Naive B cell (primary cell): ENCODE results near the gene TBX3. TPM values are rescaled to one million over a fixed set of nuclear protein-coding genes. Genes with fewer than 3 reads are reported as not detected.

Source experiments
- ATAC-seq, 2 donors: fragments of 150-1000 bp; cut with Tn5 transposase; 2 replicates each; pipeline ENCODE4 v1.10.0; 2021; ENCODE audit warnings: low read depth in 2 of 2, mild to moderate bottlenecking in 2 of 2, moderate library complexity in 2 of 2
- DNase-seq: peaks from one replicate; pipeline ENCODE4 v3.0.0; 2022
- H3K27ac Mint-ChIP-seq, 6 donors: one replicate each; pipeline ENCODE4 v1.8.0; 2020 to 2022; ENCODE audit warnings: mild to moderate bottlenecking in 6 of 6, mixed read lengths in 6 of 6, moderate library complexity in 5 of 6, inconsistent platforms in 2 of 6
- H3K27me3 Mint-ChIP-seq, 3 donors: one replicate each; pipeline ENCODE4 v1.8.0; 2021 to 2022; ENCODE audit warnings: mixed read lengths in 3 of 3, mild to moderate bottlenecking in 1 of 3
- H3K36me3 Mint-ChIP-seq, 2 donors: one replicate each; pipeline ENCODE4 v1.8.0; 2020 to 2022; ENCODE audit warnings: mixed read lengths in 2 of 2, inconsistent platforms in 1 of 2, mild to moderate bottlenecking in 1 of 2
- H3K4me1 Mint-ChIP-seq, 3 donors: one replicate each; pipeline ENCODE4 v1.8.0; 2020 to 2022; ENCODE audit warnings: mixed read lengths in 3 of 3, inconsistent platforms in 1 of 3, mild to moderate bottlenecking in 1 of 3, moderate library complexity in 1 of 3
- H3K4me3 Mint-ChIP-seq, 8 donors: one replicate each; pipeline ENCODE4 v1.8.0; 2020 to 2022; ENCODE audit warnings: mild to moderate bottlenecking in 8 of 8, mixed read lengths in 8 of 8, moderate library complexity in 8 of 8, inconsistent platforms in 2 of 8
- H3K9me3 Mint-ChIP-seq, 7 donors: one replicate each; pipeline ENCODE4 v1.8.0; 2020 to 2022; ENCODE audit warnings: mixed read lengths in 7 of 7, mild to moderate bottlenecking in 5 of 7, inconsistent platforms in 2 of 7, moderate library complexity in 1 of 7
- polyA plus RNA-seq, 6 donors: library from polyadenylated mRNA; unstranded; fragments of 300-500 nt; fragmentation: Illumina TruSeq; gene quantifications; one replicate each; pipeline ENCODE4 v1.2.3, GENCODE V29; 2021; ENCODE audit warnings: low read depth in 6 of 6

Gene TBX3
- polyA plus RNA-seq, 6 donors from 2014 or later: not detected

- Mint-ChIP-seq H3K27me3 (peaks cover 8 to 33% (median 21%) of the 10 kb centered on the region in 3 donors), H3K4me1 (no peaks in the 10 kb centered on the region), H3K9me3 (peaks cover 0 to 4% (median 0%) of the 10 kb centered on the region in 7 donors), H3K27ac (no peak overlapping the region), H3K4me3 (no peak overlapping the region), H3K36me3 (no peaks in the 10 kb centered on the region)
- DNase-seq (no peak), ATAC-seq (no peak)
Observed at GRCh38 chr12:114649585-114649984, 34.4 kb downstream of the TBX3 start.

GRCh38 chr12:114648711-114649110 is 35.3 kb downstream of the TBX3 start:
- DNase-seq: no peak
- H3K9me3 Mint-ChIP-seq: peaks cover 0 to 4% (median 0%) of the 10 kb centered on the region in 7 donors
- H3K27me3 Mint-ChIP-seq: peaks cover 8 to 27% (median 21%) of the 10 kb centered on the region in 3 donors
- H3K4me1 Mint-ChIP-seq: no peaks in the 10 kb centered on the region
- no peak for ATAC-seq
- H3K27ac Mint-ChIP-seq: no peak overlapping the region
- no peak overlapping the region for H3K4me3 Mint-ChIP-seq
- H3K36me3 Mint-ChIP-seq: no peaks in the 10 kb centered on the region

- Mint-ChIP-seq H3K4me3 (no peak overlapping the region), H3K27ac (no peak overlapping the region), H3K4me1 (no peaks in the 10 kb centered on the region), H3K27me3 (peaks cover 6 to 9% (median 8%) of the 10 kb centered on the region in 3 donors), H3K9me3 (no peaks in the 10 kb centered on the region), H3K36me3 (no peaks in the 10 kb centered on the region)
- ATAC-seq (no peak), DNase-seq (no peak)
Observed at GRCh38 chr12:114638790-114639435, 45.1 kb downstream of the TBX3 start.

- no peaks in the 10 kb centered on the region for H3K36me3 Mint-ChIP-seq
- no peaks in the 10 kb centered on the region for H3K4me1 Mint-ChIP-seq
- ATAC-seq: no peak
- no peak for DNase-seq
- no peak overlapping the region for H3K27ac Mint-ChIP-seq
- peak overlapping the region in 1 of 8 donors; percentile 70 for H3K4me3 Mint-ChIP-seq
- H3K27me3 Mint-ChIP-seq: peaks cover 6 to 9% (median 8%) of the 10 kb centered on the region in 3 donors
- no peaks in the 10 kb centered on the region for H3K9me3 Mint-ChIP-seq
Observed at GRCh38 chr12:114636723-114637480, 47.1 kb downstream of the TBX3 start.

GRCh38 chr12:114631242-114631641 is 52.7 kb downstream of the TBX3 start:
- Mint-ChIP-seq H3K9me3 (no peaks in the 10 kb centered on the region), H3K27me3 (peaks cover 0 to 6% (median 0%) of the 10 kb centered on the region in 3 donors), H3K27ac (no peak overlapping the region), H3K36me3 (no peaks in the 10 kb centered on the region), H3K4me3 (no peak overlapping the region), H3K4me1 (no peaks in the 10 kb centered on the region)
- no peak for ATAC-seq
- no peak for DNase-seq

GRCh38 chr12:114628199-114628598 is 55.8 kb downstream of the TBX3 start:
- Mint-ChIP-seq H3K9me3 (peaks cover 0 to 4% (median 0%) of the 10 kb centered on the region in 7 donors), H3K4me3 (no peak overlapping the region)

GRCh38 chr12:114627393-114627792 is 56.6 kb downstream of the TBX3 start:
- DNase-seq (no peak), ATAC-seq (no peak)
- no peaks in the 10 kb centered on the region for H3K36me3 Mint-ChIP-seq
- no peak overlapping the region for H3K4me3 Mint-ChIP-seq
- H3K9me3 Mint-ChIP-seq: peaks cover 0 to 4% (median 0%) of the 10 kb centered on the region in 7 donors
- H3K27ac Mint-ChIP-seq: no peak overlapping the region
- H3K4me1 Mint-ChIP-seq: no peaks in the 10 kb centered on the region
- H3K27me3 Mint-ChIP-seq: peaks cover 0 to 10% (median 9%) of the 10 kb centered on the region in 3 donors

More at GRCh38 chr12:114628199-114628598, 55.8 kb downstream of the TBX3 start:
- no peak overlapping the region for H3K27ac Mint-ChIP-seq
- H3K4me1 Mint-ChIP-seq: no peaks in the 10 kb centered on the region
- peaks cover 0 to 6% (median 6%) of the 10 kb centered on the region in 3 donors for H3K27me3 Mint-ChIP-seq
- no peak for DNase-seq
- H3K36me3 Mint-ChIP-seq: no peaks in the 10 kb centered on the region
- ATAC-seq: no peak

GRCh38 chr12:114625294-114625851 is 58.6 kb downstream of the TBX3 start:
- no peak overlapping the region for H3K4me3 Mint-ChIP-seq
- ATAC-seq: no peak

GRCh38 chr12:114623737-114624136 is 60.2 kb downstream of the TBX3 start:
- H3K4me1 Mint-ChIP-seq: no peaks in the 10 kb centered on the region
- H3K27ac Mint-ChIP-seq: no peak overlapping the region
- DNase-seq: no peak
- H3K9me3 Mint-ChIP-seq: peaks cover 0 to 7% (median 0%) of the 10 kb centered on the region in 7 donors
- no peak for ATAC-seq
- H3K4me3 Mint-ChIP-seq: no peak overlapping the region
- peaks cover 0 to 10% (median 5%) of the 10 kb centered on the region in 3 donors for H3K27me3 Mint-ChIP-seq
- no peaks in the 10 kb centered on the region for H3K36me3 Mint-ChIP-seq

More at GRCh38 chr12:114625294-114625851, 58.6 kb downstream of the TBX3 start:
- Mint-ChIP-seq H3K36me3 (no peaks in the 10 kb centered on the region), H3K9me3 (peaks cover 0 to 7% (median 0%) of the 10 kb centered on the region in 7 donors), H3K27me3 (peaks cover 0 to 10% (median 7%) of the 10 kb centered on the region in 3 donors), H3K27ac (no peak overlapping the region), H3K4me1 (no peaks in the 10 kb centered on the region)
- DNase-seq: peak; percentile 3
